Upper lobe of left lung (tissue), 4 donors: ENCODE data around the gene COA5.

ENCODE experiments used
- EP300 ChIP-seq, 4 donors: sonication (generic); formaldehyde crosslinking; IDR thresholded peaks; one replicate each; pipeline ENCODE4 v1.5.1; 2017; ENCODE audit warnings: antibody characterized with exemption in 4 of 4, control low read depth in 2 of 4
- POLR2A ChIP-seq, 4 donors: fragments of 450-650 bp; IDR thresholded peaks; one replicate each; pipeline ENCODE4 v1.5.1; 2016 to 2017; ENCODE audit warnings: antibody characterized with exemption in 4 of 4, mild to moderate bottlenecking in 2 of 4
- POLR2AphosphoS5 ChIP-seq, 2 donors: sonication (generic); formaldehyde crosslinking; IDR thresholded peaks; one replicate each; pipeline ENCODE4 v1.5.1; 2017; ENCODE audit warnings: antibody characterized with exemption in 2 of 2
- TF ChIP-seq, protein P1 (sequence below), 6 experiments: fragments of 450-650 bp in 4 of 6; fragments of 200-600 bp in 2 of 6; sonication (generic) in 2 of 6; IDR thresholded peaks; one replicate each; pipeline ENCODE4 v1.5.1; 2016 to 2019; ENCODE audit warnings: antibody characterized with exemption in 6 of 6

DNA sequence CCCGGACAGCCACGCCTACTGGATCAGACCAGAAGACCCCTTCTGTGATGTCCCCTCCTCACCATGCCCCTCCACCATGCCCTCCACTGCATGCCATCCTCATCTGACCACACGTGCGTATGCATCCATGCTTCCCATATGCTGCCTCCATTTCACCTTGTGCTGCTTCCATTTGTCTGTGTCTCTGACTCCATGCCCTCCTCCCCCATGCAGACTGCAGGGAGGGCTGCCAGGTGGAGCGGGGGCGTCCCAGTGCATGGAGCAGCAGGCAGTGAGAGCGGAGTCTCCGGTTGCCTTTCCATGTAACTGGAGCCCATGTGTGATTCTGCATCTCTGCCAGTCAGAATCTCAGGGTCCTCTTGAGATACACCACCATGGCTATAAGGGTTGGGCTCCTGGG, 52.6 kb downstream of the COA5 start:
- TF ChIP-seq EP300 (IDR thresholded peaks at IDR 0.05) (no peak), POLR2AphosphoS5 (IDR thresholded peaks at IDR 0.05) (no peak), POLR2A (IDR thresholded peaks at IDR 0.05) (no peak)
- TF ChIP-seq, protein P1, sequence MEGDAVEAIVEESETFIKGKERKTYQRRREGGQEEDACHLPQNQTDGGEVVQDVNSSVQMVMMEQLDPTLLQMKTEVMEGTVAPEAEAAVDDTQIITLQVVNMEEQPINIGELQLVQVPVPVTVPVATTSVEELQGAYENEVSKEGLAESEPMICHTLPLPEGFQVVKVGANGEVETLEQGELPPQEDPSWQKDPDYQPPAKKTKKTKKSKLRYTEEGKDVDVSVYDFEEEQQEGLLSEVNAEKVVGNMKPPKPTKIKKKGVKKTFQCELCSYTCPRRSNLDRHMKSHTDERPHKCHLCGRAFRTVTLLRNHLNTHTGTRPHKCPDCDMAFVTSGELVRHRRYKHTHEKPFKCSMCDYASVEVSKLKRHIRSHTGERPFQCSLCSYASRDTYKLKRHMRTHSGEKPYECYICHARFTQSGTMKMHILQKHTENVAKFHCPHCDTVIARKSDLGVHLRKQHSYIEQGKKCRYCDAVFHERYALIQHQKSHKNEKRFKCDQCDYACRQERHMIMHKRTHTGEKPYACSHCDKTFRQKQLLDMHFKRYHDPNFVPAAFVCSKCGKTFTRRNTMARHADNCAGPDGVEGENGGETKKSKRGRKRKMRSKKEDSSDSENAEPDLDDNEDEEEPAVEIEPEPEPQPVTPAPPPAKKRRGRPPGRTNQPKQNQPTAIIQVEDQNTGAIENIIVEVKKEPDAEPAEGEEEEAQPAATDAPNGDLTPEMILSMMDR (IDR thresholded peaks at IDR 0.05): no peak
